ENCODE results near the gene NUBP1. TPM values are rescaled to one million over a fixed set of nuclear protein-coding genes. Genes with fewer than 3 reads are reported as not detected.

Gene NUBP1
- total and polyA plus RNA-seq, 9 of the 15 experiments (the other 6 are each of a cell fraction or from before 2014, with no cell fraction given), result 17.2 to 55.1 (median 35.6) TPM

GRCh38 chr16:10745841-10746240 lies 2.2 kb downstream of the NUBP1 start:
- no peaks in the 10 kb centered on the region for H3K9me1 ChIP-seq (ENCODE audit: control insufficient read depth, insufficient read depth, low read length)
- no TSS peak for BruUV-seq (replicated peaks)
- H3K4me3 ChIP-seq, result no peak overlapping the region
- 46% methylated on average over 2 of the region's 2 CpGs for WGBS (ENCODE audit: insufficient coverage, low coverage, missing lambda C conversion rate)
- H4K20me1 ChIP-seq (replicated peaks; ENCODE audit: control insufficient read depth, insufficient read depth, low read length), result no peaks in the 10 kb centered on the region
- H3K9ac ChIP-seq (ENCODE audit: insufficient read depth in 1 of 2, low read depth in 2 of 2, low read length in 2 of 2), result no peak overlapping the region
- H3K4me1 ChIP-seq (replicated peaks in 1 of 2; ENCODE audit: control insufficient read depth in 2 of 2, insufficient read depth in 2 of 2, low read length in 2 of 2), result peaks cover 19 to 23% of the 10 kb centered on the region in 2 experiments
- H3K27ac ChIP-seq (ENCODE audit: extremely low read depth, low read depth, low read length), result no peak overlapping the region
- H3K9me3 ChIP-seq (replicated peaks; ENCODE audit: control insufficient read depth, insufficient read depth, low read depth, low read length), result no peaks in the 10 kb centered on the region
- ChIA-PET POLR2A (interaction anchor here (0.7 kb wide), 1 partner anchor 139 kb away, joined by 4 read pairs; no protein-coding TSS in a partner anchor), CTCF (ENCODE audit: low intra/inter-chr PET ratio) (no interaction called here)
- DNase-seq (ENCODE audit: extremely low read depth in 1 of 4, low spot score in 3 of 4), result no peak
- in situ Hi-C loops (cut with MboI) (loop anchor here (5.0 kb wide), 1 partner anchor 166 kb away; no protein-coding TSS in a partner anchor), intact Hi-C loops (cut with micrococcal nuclease) (no loop called here)
- H2AFZ ChIP-seq (ENCODE audit: low read depth, low read length), result no peak overlapping the region
- ATAC-seq, result no peak
- no peaks in the 10 kb centered on the region for H3K27me3 ChIP-seq (ENCODE audit: control insufficient read depth in 2 of 2, insufficient read depth in 2 of 2, low read length in 2 of 2)
- peaks cover 43% of the 10 kb centered on the region; the same call in 2 of the 3 replicates for H3K36me3 ChIP-seq (ENCODE audit: control insufficient read depth, insufficient read depth, low read length)
- H3K79me2 ChIP-seq (ENCODE audit: control insufficient read depth, insufficient read depth, low read length), result peaks cover 9% of the 10 kb centered on the region; the same call in 2 of the 3 replicates
- H3K4me2 ChIP-seq (ENCODE audit: insufficient read depth, low read length), result no peak overlapping the region
- FAIRE-seq, result no peak
- TF ChIP-seq CBX8 (IDR thresholded peaks at IDR 0.05; ENCODE audit: borderline replicate concordance, extremely low read depth, low read depth, low read length, poor library complexity, severe bottlenecking) (no peak), ARID3A (IDR thresholded peaks at IDR 0.05; ENCODE audit: borderline replicate concordance, low read depth, low read length) (no peak), ZNF143 (CRISPR knock-in tag; IDR thresholded peaks at IDR 0.05) (no peak), SNRNP70 (optimal IDR thresholded peaks at IDR 0.05; ENCODE audit: low read depth, low read length) (no peak), HMBOX1 (IDR thresholded peaks at IDR 0.05) (no peak), ARID4B (CRISPR knock-in tag; IDR thresholded peaks at IDR 0.05) (no peak), BHLHE40 (IDR thresholded peaks at IDR 0.05; ENCODE audit: low read length) (no peak), PHF21A (IDR thresholded peaks at IDR 0.05; ENCODE audit: borderline replicate concordance, low read depth) (no peak), TFAP4 (CRISPR knock-in tag; IDR thresholded peaks at IDR 0.05; ENCODE audit: borderline replicate concordance) (no peak), FOXJ3 (CRISPR knock-in tag; IDR thresholded peaks at IDR 0.05) (no peak), NCOR1 (IDR thresholded peaks at IDR 0.05) (no peak), CHD1 (IDR thresholded peaks at IDR 0.05; ENCODE audit: low read length) (no peak), ZEB2 (IDR thresholded peaks at IDR 0.05) (no peak), ZNF668 (CRISPR knock-in tag; IDR thresholded peaks at IDR 0.05) (no peak), TAF7 (tag; IDR thresholded peaks at IDR 0.05) (no peak), SOX6 (IDR thresholded peaks at IDR 0.05) (no peak)

Measured in K562 (cell line).